IPS-18a (cell line): ENCODE data around the gene NSUN3.
"Not testable (repeated sequence)": the region's sequence is repeated elsewhere in the genome, so short reads cannot be mapped to it uniquely, and the experiment has no call there.

Experiments
- H3K27ac ChIP-seq: one replicate; pipeline ENCODE4 v1.5.1; 2013; ENCODE audit warnings: low read length
- H3K27me3 ChIP-seq: one replicate; pipeline ENCODE4 v1.6.1; 2013; ENCODE audit warnings: mild to moderate bottlenecking, low read length; ENCODE audit not compliant: control insufficient read depth, insufficient read depth
- H3K36me3 ChIP-seq: one replicate; pipeline ENCODE4 v1.6.1; 2013; ENCODE audit warnings: low read depth, low read length; ENCODE audit not compliant: control insufficient read depth
- H3K4me1 ChIP-seq: one replicate; pipeline ENCODE4 v1.6.1; 2013; ENCODE audit warnings: low read depth, low read length; ENCODE audit not compliant: control insufficient read depth
- H3K4me3 ChIP-seq: one replicate; pipeline ENCODE4 v1.5.1; 2013; ENCODE audit warnings: low read length
- H3K9ac ChIP-seq: one replicate; pipeline ENCODE4 v1.6.1; 2013; ENCODE audit warnings: mild to moderate bottlenecking, low read length, moderate library complexity
- H3K9me3 ChIP-seq: one replicate; pipeline ENCODE4 v1.6.1; 2013; ENCODE audit warnings: low read depth, low read length; ENCODE audit not compliant: control insufficient read depth

NSUN3 gene

DNA sequence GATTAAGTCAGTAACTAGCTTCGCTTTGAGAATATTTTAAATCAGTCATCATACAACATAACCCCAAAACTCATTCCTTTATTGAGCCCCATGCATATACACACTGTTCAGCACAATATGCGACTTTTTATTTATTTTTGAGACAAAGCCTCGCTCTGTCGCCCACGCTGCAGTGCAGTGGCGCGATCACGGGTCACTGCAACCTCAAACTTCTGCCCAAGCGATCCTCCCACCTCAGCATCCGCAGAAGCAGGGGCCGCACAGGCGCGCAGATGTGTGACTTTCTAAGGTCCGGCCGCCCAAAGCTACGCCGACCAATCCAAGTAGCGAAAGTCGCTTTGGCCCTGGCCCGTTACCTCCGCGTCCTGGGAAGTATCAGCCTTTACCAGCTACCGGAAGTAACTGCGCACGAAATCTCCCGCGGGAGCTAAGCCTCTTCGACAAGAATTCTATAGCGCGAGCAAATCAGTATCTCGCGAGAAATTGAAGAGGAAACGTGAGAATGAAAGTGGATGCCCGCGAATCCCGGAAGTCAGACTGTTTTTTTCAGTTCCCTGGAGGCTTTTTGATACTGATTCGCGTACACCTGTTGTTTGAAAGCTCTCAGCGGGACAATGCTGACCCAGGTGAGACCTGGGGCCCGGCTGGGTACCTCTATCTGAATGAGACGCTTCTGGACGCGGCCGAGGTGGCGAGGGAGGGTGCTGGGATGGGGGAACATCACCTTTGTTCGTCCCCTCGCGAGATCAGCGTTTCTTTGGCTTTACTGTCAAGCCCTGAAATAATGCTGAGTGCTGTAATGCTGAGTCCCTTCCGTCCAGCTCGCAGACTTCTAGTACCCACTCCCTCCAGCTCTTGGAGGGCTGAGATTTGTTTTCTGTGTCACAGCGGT lies at the start of gene NSUN3, which contains the start of gene DHFR2:
TSS of gene NSUN3 (plus strand) at position 549 of the 892 bp plus-strand sequence. CDS start at position 615, 66 bp downstream.
TSS of gene DHFR2 (minus strand) at position 404 of the 892 bp plus-strand sequence. CDS start 1,405 bp downstream, outside the sequence.
- H3K4me3 ChIP-seq, result peak within 1 kb of the TSS; percentile 97
- no peaks in the 10 kb centered on the region for H3K36me3 ChIP-seq
- no peaks in the 10 kb centered on the region for H3K9me3 ChIP-seq
- peak within 1 kb of the TSS; percentile 94 for H3K9ac ChIP-seq
- H3K4me1 ChIP-seq, result no peaks in the 10 kb centered on the region
- no peaks in the 10 kb centered on the region for H3K27me3 ChIP-seq
- peak within 1 kb of the TSS; percentile 93 for H3K27ac ChIP-seq

DNA sequence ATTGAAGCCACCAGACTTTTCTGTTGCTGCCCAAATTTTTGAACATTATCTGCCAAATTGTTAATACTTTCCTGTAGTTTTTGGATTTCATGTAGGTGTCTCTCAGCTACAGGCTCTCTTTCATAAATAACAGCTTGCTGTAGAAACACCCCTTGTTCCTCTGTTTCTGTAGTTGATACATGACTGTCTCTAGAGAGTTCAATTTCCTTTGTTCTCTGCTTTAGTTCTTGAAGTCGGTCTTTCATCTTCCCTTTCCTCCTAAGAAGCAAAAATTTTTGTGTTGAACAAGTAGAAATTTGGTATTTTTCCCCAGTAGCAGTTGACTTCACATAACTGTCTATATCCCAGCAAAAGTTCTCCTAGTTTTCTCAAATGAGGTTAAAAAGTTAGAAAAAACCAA lies 47.8 kb upstream of the NSUN3 start:
- Histone ChIP-seq H3K4me1 (no peaks in the 10 kb centered on the region), H3K4me3 (no peak overlapping the region), H3K9ac (no peak overlapping the region), H3K36me3 (no peaks in the 10 kb centered on the region), H3K9me3 (no peaks in the 10 kb centered on the region), H3K27me3 (no peaks in the 10 kb centered on the region), H3K27ac (no peak overlapping the region)

DNA sequence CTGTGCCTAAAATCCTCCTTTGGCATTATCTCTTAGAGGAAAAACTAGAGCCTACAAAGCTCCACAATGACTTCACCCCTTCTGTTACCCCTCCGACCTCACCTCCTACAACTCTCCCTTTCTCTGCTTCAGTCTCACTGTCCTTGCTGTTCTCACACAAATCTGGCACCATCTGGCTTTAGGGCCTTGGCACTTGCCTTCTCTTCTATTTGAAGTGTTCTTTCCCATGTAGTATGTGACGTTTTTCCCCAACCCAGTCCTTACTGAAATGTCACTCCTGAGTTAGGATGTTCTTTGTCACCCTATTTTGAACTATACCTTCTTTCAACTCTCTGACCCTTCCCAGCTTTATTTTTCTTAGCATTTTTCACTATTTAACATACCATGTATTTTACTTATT lies 43.2 kb upstream of the NSUN3 start:
- H3K27ac ChIP-seq, result no peak overlapping the region
- no peak overlapping the region for H3K9ac ChIP-seq
- no peak overlapping the region for H3K4me3 ChIP-seq
- H3K4me1 ChIP-seq, result no peaks in the 10 kb centered on the region
- H3K9me3 ChIP-seq, result no peaks in the 10 kb centered on the region
- no peaks in the 10 kb centered on the region for H3K36me3 ChIP-seq
- no peaks in the 10 kb centered on the region for H3K27me3 ChIP-seq

DNA sequence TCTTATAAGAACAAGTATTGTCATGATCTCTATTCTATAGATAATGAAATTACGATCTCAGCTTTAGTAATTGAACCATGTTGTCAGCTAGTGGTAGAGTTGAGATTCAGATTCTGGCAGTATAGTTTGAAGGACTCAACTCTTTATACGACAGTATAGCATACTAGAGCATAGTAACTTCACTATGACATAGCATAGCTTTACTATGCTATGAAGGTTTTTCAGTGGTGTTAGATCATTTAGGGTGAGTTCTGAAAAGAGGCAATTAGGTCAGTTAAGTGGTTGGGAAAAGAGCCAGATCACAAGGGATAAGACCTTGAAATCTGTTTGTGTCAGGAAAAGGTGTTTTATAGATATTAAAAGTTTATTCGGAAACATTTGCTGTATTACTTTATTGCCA lies 42.6 kb upstream of the NSUN3 start:
- Histone ChIP-seq H3K36me3 (no peaks in the 10 kb centered on the region), H3K27me3 (no peaks in the 10 kb centered on the region), H3K4me1 (no peaks in the 10 kb centered on the region), H3K9me3 (no peaks in the 10 kb centered on the region), H3K4me3 (no peak overlapping the region), H3K9ac (no peak overlapping the region), H3K27ac (no peak overlapping the region)

DNA sequence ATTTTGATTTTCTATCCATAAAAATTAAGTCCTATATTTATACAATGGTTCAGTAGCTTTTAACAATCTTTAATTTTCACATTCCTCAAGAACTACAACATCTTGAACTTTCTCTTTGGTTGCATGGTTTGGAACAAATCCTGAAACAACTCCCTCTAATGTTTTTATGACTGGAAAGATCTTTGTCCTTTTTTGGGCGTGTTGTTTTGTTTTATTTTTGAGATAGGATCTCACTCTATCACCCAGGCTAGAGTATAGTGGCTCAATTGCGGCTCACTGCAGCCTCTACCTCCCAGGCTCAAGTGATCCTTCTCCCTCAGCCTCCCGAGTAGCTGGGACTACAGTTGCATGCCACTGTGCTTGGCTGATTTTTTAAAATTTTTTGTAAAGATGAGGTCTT lies 38.5 kb upstream of the NSUN3 start:
- no peaks in the 10 kb centered on the region for H3K9me3 ChIP-seq
- no peaks in the 10 kb centered on the region for H3K4me1 ChIP-seq
- H3K27ac ChIP-seq, result no peak overlapping the region
- H3K4me3 ChIP-seq, result no peak overlapping the region
- no peak overlapping the region for H3K9ac ChIP-seq
- H3K36me3 ChIP-seq, result no peaks in the 10 kb centered on the region
- no peaks in the 10 kb centered on the region for H3K27me3 ChIP-seq

DNA sequence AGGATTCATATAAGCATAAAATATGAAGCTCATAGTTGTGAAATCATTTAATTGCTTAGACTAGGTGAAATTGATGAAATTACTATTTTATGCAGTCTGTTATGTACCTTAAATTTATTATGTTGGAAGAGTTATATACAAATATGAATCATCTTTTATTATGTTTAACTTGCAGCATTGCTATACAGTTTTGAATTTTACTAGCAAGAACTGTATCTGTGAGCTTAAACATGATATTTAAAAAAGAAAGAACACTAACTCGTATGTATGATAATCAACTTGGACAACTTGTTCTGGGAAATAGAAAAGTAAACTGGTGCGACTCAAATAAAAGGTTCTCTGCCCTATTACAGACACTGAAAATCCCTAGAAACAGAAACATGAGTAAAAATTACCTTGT lies 36.2 kb upstream of the NSUN3 start:
- no peak overlapping the region for H3K4me3 ChIP-seq
- no peak overlapping the region for H3K27ac ChIP-seq
- H3K9me3 ChIP-seq, result no peaks in the 10 kb centered on the region
- H3K9ac ChIP-seq, result no peak overlapping the region
- no peaks in the 10 kb centered on the region for H3K36me3 ChIP-seq
- H3K27me3 ChIP-seq, result no peaks in the 10 kb centered on the region
- H3K4me1 ChIP-seq, result no peaks in the 10 kb centered on the region

DNA sequence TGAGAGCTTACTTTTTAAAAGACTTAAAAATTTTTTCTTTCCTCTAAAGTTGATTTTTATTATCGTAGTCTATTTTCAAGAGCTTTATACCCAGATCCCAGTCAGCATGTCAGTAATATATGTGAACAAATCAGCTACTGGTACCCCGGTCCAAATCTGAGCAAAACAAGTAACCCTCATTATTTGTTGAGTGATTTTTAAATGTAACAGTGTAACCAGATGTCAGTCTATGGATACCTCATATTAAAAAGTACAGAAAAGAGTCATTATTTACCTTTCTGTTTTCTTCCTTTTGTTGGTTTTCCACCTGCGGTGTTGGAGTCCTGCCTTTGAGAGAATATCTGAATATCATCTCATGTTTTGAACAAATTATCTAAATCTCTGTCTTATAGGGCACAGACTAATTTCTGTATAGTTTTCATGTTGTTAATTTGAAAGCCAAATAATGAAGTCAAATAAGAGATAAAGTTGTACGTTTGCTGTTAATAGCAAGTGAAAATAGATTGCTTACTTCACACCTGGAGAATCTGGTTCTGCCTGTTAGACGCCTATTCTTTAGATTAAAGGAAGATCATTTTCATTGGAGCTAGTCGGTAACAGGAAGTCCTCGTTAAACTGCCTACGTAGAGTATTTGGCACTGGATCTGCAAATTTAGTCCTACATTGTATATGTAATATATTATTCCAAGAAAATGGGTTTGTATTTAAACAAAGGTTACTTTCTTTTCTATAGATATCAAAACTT lies 34.6 kb upstream of the NSUN3 start, which contains the start of gene STX19:
TSS of gene STX19 (minus strand) at position 505 of the 745 bp plus-strand sequence. CDS start 13,328 bp downstream, outside the sequence.
- Histone ChIP-seq H3K36me3 (no peaks in the 10 kb centered on the region), H3K4me3 (no peak within 1 kb of the TSS), H3K9me3 (no peaks in the 10 kb centered on the region), H3K4me1 (no peaks in the 10 kb centered on the region), H3K9ac (no peak within 1 kb of the TSS), H3K27ac (no peak within 1 kb of the TSS), H3K27me3 (no peaks in the 10 kb centered on the region)

DNA sequence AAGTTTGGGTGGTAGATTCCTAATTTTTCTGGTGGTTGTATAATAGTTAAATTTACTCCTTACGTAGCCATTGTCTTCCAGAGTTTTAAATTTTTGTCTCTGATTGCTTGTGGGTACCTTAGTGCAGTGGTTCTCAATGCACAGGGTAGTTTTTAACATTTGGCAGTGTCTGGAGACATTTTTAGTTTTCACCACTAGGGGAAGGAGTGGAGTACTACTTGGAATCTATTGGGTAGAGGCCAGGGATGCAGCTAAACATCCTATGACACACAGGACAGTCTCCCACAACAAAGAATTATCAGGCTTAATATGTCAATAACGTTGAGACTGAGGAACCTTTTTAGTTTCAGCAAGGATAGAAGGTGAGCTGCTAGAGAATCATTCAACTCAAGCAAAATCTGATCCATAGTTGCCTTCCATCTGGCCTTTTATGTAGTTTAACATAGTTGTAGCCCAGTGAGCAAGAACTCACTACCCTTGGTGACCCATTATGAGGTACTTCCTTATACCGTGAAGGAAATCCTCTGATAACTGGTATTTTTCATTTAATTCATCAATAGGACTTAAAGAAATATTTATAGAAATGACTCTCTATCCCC lies 25.9 kb upstream of the NSUN3 start:
- Histone ChIP-seq H3K36me3 (no peaks in the 10 kb centered on the region), H3K9me3 (no peaks in the 10 kb centered on the region), H3K27ac (no peak overlapping the region), H3K9ac (no peak overlapping the region), H3K4me1 (no peaks in the 10 kb centered on the region), H3K27me3 (no peaks in the 10 kb centered on the region), H3K4me3 (no peak overlapping the region)

DNA sequence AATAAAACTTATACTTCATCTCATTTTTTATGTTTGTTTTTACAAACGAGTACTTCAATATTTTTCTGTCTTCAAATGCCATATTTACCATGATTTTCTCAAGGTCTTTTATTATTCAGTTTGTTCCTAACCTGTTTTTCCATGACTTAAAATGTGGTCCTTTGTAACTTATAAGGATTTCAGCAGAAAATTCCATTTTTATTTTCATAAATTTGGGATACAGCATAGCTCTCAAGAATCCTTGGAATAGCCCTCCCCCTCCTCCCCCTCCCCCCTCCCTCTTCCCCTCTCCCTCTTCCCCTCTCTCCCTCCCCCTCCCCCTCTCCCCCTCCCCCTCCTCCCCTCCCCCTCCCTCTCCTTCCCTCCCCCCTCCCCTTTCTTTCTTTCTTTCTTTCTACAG lies 19.6 kb upstream of the NSUN3 start:
- Histone ChIP-seq H3K9me3 (peaks cover 4% of the 10 kb centered on the region), H3K4me3 (no peak overlapping the region), H3K36me3 (no peaks in the 10 kb centered on the region), H3K9ac (no peak overlapping the region), H3K27ac (no peak overlapping the region), H3K4me1 (no peaks in the 10 kb centered on the region), H3K27me3 (no peaks in the 10 kb centered on the region)

DNA sequence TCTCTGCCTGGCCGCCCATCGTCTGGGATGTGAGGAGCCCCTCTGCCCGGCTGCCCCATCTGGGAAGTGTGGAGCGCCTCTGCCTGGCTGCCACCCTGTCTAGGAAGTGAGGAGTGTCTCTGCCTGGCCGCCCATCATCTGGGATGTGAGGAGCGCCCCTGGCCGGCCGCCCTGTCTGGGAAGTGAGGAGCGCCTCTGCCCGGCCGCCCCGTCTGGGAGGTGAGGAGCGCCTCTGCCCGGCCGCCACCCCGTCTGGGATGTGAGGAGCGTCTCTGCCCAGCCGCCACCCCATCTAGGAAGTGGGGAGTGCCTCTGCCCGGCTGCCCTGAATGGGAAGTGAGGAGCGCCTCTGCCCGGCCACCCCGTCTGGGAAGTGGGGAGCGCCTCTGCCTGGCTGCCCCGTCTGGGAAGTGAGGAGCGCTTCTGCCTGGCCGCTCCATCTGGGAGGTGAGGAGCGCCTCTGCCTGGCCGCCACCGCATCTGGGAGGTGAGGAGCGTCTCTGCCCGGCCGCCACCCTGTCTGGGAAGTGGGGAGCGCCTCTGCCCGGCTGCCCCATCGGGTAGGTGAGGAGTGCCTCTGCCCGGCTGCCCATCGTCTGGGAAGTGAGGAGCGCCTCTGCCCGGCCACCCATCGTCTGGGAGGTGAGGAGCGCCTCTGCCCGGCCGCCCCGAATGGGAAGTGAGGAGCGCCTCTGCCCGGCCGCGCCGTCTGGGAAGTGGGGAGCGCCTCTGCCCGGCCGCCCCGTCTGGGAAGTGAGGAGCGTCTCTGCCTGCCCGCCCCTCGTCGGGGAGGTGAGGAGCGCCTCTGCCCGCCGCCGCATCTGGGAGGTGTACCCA lies 18.5 kb upstream of the NSUN3 start:
- not testable (repeated sequence) for H3K4me3 ChIP-seq, H3K27ac ChIP-seq, H3K9me3 ChIP-seq, H3K4me1 ChIP-seq, H3K36me3 ChIP-seq, H3K9ac ChIP-seq, H3K27me3 ChIP-seq

DNA sequence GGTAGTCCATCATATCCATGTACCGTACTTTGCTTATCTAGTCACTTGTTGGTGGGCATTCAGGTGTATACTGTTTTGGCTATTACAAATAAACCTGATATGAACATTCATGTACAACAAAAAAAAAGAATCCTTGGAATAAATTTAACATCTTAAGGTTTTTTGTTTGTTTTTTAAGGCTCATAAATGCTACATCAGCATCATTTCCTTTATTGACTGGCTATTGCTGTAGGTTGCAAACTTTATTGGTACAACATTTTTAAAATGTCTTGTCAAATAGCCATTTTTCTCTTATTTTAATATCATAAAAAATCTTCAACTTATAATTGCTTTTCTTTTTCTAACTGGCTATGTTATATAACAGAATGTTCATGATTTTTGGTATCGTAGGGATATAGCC lies 16.3 kb upstream of the NSUN3 start:
- Histone ChIP-seq H3K4me3 (no peak overlapping the region), H3K9me3 (peaks cover 4% of the 10 kb centered on the region), H3K9ac (no peak overlapping the region), H3K4me1 (no peaks in the 10 kb centered on the region), H3K36me3 (no peaks in the 10 kb centered on the region), H3K27ac (no peak overlapping the region), H3K27me3 (no peaks in the 10 kb centered on the region)
